GM18868 (cell line): ENCODE results near the gene TM4SF18.
A peak's percentile ranks its signal among the peaks of the same experiment; 100 is the strongest.
"Not testable (repeated sequence)": the region's sequence is repeated elsewhere in the genome, so short reads cannot be mapped to it uniquely, and the experiment has no call there.

ENCODE experiments used
- ATAC-seq: cut with Tn5 transposase; IDR thresholded peaks from one replicate; pipeline ENCODE4 v1.9.1; 2021; ENCODE audit warnings: mild to moderate bottlenecking, moderate library complexity; ENCODE audit not compliant: unreplicated experiment

Gene TM4SF18

DNA sequence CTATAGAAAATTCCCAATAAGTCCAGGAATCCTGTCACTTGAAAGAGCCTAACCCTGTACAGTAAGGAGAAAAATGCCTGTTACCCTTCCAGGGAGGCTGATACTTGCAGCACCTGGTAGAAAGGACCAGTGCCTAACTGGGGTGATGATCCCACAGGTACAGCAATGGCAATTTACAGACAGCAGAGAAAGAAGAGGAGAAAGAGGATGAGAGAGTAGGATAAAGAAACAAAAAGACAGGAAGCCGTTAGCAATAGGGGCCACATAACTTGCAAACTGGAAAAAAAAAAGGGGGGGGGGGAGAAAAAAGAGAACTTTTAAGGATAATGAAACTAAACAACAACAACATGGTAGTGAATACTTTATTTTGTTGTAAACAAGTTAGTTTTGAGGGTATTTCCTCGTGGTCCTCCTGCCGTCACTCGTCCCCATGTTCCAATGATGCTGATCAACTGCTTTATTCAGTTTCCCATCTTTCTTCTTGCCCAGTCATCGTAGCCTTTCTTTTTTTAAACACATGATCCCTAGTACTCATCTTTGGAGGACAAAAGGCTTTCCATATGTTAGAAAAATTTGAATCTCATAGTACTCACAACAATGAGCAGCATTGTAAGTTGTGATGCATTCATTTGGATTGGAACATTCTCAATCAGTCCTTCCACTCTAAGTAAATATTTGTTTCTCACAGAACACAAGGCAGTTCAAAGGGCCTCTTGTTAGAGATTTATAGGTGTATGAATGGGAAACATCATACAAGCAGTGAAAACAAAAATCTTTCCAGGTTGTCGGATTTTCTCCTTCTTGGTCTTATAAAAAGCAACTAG lies 35.5 kb upstream of the TM4SF18 start:
- ATAC-seq: no peak

DNA sequence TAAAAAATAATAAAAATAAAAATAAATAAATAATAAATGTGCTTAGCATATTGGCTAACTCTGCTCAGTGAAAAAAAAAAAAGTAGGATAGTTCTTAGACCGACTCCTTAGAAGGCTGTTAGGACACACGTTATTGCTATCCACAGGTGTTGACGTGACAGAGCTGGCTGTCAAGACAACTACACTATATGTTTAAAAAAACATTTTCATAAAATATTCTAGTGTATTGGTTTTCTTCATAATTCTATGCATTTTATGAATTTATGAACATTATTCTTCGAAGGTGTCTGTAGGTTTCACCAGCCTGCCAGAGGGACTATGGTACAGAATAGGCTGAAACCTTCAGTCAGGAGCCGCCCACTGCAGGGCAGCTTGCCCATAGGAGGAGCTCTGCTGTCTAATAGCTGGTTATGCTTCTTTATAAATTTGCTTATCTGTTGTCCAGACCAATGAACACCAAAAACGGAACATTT lies 34.8 kb upstream of the TM4SF18 start:
- no peak for ATAC-seq

DNA sequence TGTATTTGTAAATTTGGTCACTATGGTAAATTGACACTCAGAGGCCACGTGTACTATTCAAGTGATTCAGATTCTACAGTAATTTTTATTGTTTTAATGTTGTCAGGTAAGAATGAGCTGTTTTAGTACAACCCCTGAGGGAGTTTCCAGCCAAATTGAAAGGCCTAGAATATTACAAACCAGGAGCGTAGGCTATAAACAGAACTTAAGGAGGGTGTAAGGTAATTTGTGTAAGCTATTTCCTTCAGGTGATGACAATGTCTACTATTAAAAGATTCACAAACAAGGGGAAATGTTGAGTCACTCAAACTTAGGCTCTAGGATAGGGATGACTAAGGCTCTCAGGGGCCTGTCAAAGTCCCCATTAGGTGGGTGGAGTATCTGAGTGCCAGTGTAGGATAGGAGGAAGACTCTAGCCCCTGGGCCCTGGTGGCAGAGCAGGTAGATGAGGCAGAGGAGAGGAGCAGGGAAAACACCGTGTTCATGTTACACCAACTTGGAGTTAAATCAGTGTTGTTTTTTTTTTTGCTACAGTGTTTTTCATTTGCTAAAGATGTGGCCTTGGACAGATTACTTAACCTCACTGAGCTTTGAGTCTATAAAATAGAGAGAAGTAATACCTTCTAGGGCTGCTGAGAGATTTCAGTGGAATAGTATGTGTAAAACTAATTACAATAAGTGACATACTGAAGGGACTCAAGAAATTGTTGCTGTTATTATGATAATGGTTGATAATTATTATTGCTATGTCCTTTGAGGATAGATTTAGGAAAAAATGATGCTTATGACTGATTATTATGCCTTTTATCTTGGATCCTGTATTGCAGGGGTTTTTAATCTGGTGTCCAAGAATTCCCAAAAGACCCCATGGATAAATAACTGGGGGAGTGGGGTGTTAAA lies 33.8 kb upstream of the TM4SF18 start:
- ATAC-seq: no peak

DNA sequence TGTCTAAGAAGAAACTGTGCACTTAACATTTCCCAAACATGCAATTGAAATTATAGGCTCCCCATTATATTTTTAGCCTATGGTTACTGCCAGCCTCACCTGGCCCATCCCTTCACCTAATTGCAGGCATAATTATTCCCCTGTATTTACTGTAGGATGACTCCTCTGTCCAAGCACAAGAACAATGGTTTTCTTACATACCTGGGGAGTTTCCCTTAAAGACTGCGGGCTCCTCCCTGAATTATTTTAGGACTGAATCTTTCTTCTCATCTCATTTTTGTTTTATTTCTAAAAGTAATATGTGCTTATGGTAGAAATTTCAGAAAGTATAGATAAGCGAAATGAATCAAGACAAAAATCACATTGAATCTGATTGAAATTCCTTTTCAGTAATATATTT lies 32.6 kb upstream of the TM4SF18 start:
- ATAC-seq: no peak

DNA sequence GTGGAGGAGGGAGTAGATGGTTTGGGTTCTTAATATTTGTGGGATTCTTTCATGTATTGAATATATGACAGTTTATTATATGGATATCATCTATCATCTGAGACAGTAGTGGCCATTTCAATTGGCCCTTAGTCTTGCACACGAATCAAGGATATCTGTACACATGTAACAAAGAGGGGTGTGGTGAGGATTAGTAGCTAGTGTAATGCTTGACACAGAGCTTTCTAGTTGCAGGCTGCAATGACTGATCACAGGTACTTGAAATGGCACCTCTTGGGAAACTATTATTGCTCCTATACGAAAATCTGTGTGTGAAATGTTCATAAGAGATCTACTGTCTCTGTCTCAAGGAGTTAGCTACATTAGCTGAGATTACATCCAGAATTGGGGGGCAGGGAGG lies 31.2 kb upstream of the TM4SF18 start:
- ATAC-seq: no peak

DNA sequence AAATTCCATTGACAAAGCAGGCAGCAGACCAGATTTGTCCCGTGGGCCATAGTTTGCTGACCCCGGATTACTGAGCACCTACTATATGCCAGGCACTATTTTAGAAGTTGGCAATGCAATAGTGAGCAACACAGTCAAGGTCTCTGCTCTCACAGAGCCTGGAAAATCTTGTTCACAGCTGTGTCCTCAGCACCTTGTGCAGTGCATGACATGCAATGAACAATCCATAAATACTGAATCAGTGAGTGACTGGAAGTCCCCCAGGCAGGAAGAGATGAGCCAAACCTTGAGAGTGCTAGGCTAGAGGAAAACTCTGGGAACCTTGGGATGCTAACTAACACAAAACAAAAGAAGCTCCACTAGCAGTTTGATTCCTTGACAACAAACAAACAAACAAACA lies 29.6 kb upstream of the TM4SF18 start:
- ATAC-seq: no peak

DNA sequence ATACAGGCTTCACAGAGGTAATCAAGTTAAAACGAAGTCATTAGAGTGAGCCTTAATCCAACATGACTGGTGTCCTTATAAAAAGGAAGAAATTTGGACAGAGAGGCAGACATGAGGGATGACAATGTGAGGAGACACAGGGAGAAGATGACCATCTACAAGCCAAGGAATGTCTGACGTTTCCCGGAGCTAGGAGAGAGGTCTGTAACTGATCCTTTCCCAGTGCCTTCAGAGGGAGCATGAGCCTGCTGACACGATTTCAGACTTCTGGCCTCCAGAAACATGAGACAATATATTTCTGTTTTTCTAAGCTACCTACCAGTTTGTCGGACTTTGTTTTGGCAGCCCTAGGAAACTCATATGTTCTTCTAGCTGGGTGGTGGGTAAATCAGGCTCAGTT lies 28.9 kb upstream of the TM4SF18 start:
- ATAC-seq: no peak

DNA sequence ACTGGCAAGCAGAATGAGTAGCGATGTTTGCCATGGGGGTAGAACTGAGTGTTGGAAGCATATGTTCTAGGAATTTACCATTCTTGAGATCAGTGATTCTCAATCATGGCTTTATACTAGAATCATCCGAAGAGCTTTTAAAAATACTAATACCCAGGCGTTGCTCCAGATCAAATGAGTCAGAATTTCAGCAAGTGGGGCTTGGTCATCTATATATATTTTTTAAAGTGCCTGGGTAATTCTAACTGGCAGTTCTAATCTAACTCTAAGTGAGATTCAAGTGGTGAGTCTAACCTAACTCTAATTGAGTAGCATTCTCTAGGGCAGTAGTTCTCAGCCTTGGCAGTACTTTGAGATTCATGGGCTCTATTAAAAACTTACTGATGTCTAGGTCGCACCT lies 23.2 kb upstream of the TM4SF18 start:
- no peak for ATAC-seq

DNA sequence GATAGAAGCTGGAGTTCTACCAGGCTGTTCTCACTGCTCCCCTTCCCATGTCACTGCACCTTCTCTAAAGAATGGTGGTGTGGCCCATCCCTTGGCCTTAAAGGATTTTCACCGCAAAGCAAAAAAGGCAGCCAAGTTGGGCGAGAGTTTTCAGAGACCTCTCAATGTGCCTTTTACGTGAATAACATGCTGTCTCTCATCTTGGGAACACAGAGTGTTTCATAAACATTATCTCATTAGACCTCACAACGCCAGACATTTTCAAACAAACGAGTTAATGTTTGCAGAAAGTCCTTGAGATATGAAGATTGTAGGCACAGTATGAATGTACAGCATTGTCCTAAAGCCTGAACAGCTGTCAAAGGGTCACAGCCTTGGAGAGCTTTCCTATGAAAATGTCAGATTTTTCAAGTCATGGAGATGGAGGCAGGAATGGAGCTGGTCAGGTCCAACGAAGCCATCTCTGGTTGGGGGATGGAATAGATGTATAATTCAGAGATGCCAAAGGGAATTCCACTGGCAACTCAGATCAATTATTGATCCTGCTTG lies 22.7 kb upstream of the TM4SF18 start:
- ATAC-seq: no peak

DNA sequence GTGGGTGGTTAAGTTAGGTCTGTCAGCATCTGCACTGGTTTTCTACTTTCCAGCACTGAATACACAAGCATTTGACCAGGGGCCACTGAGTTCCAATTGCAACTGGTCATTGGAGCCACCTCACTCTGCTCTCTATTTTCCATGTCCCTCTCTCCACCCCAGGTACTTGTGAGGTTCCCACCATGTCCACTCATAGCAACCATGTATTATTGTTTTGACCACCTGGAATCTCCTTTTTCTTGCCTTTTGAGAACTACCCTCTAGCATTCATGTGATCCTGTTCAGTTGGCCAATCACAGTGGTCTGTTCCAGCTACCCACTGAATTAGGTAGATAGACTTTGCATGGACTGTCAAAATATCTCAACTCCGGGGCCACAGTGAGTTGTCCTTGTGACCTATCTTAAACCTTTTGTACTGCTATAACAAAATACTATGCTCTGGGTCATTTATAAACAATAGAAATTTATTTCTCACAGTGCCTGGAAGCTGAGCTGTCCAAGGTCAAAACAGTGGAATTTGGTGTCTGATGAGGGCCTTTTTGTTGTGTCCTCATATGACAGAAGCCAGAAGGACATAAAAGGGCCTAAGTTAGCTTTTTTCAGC lies 20.2 kb upstream of the TM4SF18 start:
- ATAC-seq: no peak

DNA sequence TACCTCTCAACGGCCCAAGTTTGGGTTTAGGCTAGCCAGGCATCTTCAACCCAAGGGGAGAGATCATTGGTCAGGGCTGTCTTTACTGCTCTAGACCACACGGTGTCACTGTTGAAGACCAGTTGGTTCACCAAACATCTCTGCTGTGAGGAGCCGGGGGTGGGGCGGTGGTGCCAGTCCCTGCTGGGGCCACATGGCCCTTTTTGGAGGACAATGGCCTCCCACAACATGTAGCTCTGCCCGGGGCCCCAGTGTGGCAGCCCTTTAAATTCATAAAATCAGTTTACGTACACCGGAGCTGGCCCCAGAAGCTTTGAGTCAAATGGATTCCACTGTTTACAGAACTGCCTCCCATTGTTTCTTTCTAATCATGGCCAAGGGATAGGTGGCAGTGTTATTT lies 19.1 kb upstream of the TM4SF18 start:
- ATAC-seq: peak; percentile 95

DNA sequence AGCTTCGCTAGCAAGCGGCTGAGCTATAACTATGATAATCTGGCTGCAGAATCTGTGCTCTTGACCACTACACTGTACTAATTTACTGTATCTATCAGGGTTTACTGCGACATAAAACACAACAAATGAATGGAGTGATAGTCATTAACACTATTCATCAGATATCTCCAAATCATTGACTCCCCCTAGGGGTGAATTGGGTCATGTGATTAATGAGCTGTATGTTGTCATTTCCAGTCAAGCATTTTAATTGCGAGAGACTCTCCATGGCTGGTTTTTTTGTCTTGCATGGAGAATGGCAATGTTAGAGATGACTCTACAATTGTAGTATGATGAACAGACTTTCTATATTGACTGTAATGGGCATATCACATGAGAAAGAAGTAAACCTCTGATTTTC lies 10.5 kb upstream of the TM4SF18 start:
- no peak for ATAC-seq

DNA sequence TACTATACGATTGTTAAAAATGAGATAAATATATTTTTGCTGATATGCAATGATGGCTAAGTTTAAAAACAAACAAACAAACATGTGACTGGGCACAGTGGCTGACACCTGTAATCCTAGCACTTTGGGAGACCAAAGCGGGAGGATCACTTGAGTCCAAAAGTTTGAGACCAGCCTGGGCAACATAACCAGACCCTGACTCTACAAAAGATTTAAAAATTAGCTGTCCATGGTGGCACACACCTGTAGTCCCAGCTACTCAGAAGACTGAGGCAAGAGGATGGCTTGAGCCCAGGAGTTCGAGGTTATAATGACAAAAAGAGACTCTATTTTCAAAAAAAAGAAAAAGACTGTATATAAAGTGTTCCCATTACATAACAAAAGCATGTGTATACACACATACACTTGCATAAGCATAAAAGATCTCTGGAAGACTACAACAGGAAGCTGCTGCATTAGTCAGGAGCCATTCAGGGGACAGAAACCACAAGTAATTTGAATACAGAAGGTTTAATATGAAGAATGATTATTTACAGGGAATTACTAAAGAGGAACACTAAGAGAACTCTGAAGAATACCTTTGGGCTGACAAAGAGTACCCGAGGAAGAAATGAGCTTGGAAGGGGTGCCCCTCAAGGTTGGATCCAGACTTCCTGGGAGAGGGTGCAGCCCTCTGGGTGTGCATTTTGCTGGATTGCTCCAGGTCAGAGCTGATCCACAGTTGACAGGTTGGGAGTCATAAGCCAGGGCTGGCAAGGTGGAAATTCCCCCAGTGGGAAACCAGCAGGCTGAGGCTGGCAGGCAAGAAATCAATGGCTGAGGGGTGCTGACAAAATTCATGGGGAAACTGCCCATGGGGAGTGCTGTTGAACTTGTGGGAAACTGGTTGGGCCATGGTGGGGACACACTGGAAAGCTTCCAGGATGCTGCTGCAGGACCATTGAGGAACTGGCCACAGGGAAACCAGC lies 9.3 kb upstream of the TM4SF18 start:
- no peak for ATAC-seq

DNA sequence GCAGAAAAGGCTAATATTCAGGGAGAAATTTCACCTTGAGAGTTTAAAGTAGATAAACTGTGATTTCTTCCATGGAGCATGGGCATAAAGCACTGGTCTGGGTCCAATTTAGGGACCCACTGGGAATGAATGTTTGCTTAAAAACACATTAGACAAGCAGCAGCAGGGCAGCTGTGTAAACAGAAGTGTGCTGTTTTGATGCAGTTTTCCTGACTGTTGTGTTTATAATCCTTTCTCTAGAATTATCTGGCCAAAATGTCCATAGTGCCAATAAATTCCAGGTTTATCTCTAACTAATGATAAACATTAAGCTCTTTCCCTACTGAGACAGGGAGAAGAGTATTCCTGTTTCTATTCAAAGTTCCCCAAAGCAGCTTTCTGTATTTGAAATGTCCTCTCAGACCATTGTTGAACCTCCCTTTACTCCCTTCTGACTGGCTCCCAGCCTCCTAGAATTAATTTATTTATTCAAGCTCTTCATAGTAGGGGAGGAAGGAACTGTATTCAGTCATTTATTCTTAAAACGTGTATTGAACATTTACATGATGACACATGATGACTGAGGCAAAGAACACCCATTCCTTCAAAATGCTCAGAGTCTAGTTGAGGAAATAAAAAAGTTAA lies 7.0 kb upstream of the TM4SF18 start:
- ATAC-seq: no peak

DNA sequence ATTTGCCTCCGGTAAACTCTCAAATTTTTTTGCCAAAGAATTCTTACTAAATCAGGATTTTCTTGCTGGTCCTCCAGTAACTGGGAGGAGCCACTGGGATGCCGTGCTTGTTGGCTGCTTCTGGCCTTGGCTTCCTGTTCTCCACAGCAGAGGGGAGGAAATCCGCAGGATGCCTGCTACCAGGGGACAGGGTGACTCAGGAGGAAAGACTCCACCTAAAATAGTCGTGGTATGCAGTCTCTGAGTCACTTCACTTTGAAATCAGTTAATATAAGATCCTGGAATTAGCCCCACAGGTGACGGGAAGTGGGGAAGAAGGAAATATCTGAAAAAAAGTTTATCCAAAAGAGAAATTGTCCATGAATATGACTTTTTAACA lies 6.5 kb upstream of the TM4SF18 start:
- no peak for ATAC-seq

DNA sequence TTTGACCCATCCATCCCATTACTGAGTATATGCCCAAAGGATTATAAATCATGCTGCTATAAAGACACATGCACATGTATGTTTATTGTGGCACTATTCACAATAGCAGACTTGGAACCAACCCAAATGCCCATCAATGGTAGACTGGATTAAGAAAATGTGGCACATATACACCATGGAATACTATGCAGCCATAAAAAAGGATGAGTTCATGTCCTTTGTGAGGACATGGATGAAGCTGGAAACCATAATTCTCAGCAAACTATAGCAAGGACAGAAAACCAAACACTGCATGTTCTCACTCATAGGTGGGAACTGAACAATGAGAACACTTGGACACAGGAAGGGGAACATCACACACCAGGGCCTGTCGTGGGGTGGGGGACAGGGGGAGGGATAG lies 4.0 kb upstream of the TM4SF18 start:
- ATAC-seq: not testable (repeated sequence)

DNA sequence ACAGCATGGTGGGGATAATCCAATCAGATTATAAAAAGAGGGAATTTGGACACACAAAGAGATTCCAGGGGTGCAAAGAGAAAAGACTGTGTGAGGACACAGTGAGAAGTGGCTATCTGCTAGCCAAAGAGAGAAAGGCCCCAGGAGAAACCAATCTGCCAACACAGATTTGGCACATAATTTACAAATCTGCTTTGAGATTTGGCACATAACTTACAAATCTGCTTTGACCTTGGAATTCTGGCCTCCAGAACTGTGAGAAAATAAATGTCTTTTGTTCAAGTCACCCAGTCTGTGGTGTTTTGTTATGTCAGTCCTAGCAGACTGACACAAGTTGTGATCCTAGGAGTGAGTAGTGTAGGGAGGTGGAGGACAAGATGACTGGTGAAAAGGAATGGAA lies 3.5 kb upstream of the TM4SF18 start:
- no peak for ATAC-seq

DNA sequence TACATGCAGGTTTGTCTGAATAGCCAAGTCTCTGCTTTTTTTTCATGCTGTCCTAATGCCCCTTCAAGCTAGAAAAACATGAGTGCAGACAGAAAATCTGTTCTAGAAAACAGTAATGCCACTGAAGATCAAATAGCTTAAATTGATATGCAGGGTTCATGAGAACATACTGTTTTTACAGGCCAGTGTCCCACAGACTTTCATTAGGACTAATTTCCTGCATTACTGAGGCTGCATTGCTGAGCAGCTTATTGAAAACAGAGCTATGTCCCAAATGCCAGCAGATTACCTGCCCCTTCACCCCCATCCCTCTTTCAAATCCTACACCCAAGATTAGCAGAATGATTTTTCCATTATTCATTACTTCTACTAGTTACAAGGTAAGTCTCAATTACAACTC lies 665 bp downstream of the TM4SF18 start:
- no peak for ATAC-seq

DNA sequence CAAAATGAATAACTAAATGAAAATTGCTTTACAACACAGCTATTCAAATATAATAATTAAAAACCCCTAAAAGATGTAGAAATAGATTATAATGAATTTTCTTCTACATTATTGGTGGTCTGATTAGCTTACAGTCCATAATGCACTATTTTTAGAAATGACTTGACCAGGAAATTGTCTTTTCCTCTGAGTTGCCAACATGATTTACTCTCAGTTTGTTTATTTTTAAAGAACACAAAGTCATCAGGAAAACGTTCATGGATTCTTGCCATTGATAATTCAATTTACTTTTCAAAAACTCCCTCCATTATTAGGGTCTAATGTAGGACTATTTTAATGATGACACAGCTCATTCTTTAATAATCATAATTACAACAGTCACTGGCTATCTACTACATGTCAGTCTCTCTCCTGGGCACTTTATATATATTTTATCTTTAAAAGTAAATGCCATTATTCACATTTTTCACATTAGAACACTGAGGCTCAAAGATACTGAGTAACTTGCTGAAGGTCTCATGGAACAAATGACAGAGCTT lies 1.1 kb downstream of the TM4SF18 start:
- ATAC-seq: no peak
